Stimulated activated CD4-positive, alpha-beta T cell treated with anti-CD3 and anti-CD28 coated beads, Interleukin-12 subunit alpha, Interleukin-12 subunit beta, amount 100 ng/mL, for 4 hours (primary cell): ENCODE data around the gene ZNF417.
"Not testable (repeated sequence)": the region's sequence is repeated elsewhere in the genome, so short reads cannot be mapped to it uniquely, and the experiment has no call there.

Experiments used
- DNase-seq: peaks from one replicate; pipeline ENCODE4 v3.0.0-alpha.2; 2020

Gene ZNF417

GRCh38 chr19:57916168-57916995, at the start of gene ZNF417:
TSS of gene ZNF417 (minus strand) at chr19:57916592. CDS start at chr19:57916411, 181 bp downstream.
- peak; percentile 71 for DNase-seq

GRCh38 chr19:57964761-57965160, 48.4 kb upstream of the ZNF417 start:
- no peak for DNase-seq

DNA sequence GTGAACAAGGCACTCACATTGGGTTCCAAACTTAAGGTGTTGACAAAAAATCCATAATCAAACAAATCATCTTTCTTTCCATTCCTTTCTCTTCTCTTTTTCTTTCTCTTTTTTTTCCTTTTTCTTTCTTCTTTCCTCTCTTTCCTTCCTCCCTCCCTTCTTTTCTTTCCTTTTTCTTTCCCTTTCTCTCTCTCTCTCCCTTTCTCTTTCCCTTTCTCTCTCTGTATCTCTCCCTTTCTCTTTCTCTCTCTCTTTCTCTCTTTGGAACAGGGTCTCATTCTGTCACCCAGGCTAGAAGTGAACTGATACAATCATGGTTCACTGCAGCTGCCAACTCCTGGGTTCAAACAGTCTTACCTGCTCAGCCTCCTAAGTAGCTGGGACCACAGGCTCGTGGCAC, 45.4 kb upstream of the ZNF417 start:
- no peak for DNase-seq

GRCh38 chr19:57954996-57955395, 38.6 kb upstream of the ZNF417 start:
- DNase-seq: no peak

GRCh38 chr19:57949702-57950101, 33.3 kb upstream of the ZNF417 start:
- DNase-seq: no peak

DNA sequence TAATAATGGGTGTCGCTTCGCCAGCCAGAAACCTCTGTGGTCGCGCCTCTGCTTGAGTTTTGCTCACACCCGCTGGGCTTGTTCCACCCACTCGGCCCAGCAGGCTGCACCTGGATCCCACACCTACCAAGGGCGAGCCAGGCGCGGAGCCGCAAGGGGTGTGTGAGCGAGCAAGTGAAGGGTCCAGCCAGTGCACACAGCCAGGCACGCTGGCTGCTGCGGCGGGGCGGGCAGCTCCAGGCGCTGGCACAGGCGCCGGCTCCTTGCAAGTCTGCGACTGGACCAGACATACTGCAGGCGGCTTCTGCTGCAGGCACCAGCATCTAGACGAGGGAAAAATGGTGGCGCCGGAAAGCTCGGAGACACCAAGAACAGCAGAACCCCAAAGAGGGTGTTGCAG, 32.9 kb upstream of the ZNF417 start:
- DNase-seq: no peak

- peak; percentile 90 for DNase-seq
Measured at GRCh38 chr19:57947419-57948134, 31.2 kb upstream of the ZNF417 start, which contains the start of gene ZNF256. TSS of gene ZNF256 (minus strand) at chr19:57947706. CDS start at chr19:57947474, 232 bp downstream.

DNA sequence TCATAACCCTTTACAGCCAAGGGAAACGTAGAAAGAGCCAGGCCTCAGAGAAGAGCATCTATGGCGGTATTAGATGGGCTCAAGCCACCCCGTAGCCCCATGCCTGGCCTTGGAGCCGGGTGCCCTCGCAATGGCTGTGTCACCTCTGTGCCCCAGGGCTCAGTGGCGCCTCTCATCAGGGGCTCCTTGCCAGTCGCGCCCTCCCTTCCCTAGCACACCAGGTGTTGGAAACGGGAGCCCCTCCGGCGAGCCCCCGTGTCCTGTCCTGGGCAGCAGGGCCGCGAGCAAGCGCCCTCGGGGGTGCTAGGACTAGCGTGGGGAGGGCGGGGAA, 30.7 kb upstream of the ZNF417 start:
- DNase-seq: no peak

DNA sequence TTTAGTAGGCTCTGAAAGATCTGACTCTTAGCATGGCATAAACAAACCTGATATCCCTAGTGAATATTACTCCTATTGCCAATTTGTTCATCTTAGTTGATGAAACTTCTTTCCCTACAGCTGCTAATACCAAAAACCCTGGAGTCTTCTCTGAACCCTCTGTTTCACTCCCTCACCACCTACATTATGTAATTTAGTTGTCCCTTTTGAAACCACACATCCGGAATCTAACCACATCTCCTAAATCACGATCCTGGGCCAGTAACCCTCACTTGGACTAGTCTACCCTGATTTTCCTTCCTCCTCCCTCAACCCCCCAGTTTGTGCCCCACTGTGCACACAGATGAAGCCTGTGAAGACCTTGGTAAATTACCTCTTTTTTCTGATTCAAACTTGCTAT, 29.9 kb upstream of the ZNF417 start:
- no peak for DNase-seq

- no peak for DNase-seq
Measured at GRCh38 chr19:57941593-57941992, 25.2 kb upstream of the ZNF417 start.

DNA sequence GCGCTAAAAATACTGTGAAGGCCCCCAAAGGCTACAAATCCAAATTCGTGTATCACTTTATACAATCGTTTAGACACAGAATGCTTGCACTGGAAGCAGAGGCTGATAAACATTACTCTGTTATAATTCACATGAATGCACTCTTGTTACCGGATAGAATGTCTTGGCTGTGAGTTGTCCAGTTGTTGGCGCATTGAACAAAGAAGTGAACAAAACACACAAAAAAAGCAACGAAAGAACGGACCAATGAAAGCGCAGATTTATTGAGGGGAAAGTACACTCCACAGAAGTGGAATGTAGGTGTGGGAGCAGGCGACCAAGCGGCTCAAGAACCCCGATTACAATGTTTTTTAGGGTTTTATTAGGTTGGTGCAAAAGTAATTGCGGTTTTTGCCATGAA, 19.3 kb upstream of the ZNF417 start:
- DNase-seq: no peak

- peak; percentile 11 for DNase-seq
Measured at GRCh38 chr19:57934820-57935665, 18.7 kb upstream of the ZNF417 start, which contains the start of gene ZNF418. TSS of gene ZNF418 (minus strand) at chr19:57935402. CDS start at chr19:57933822, 1,580 bp downstream.

DNA sequence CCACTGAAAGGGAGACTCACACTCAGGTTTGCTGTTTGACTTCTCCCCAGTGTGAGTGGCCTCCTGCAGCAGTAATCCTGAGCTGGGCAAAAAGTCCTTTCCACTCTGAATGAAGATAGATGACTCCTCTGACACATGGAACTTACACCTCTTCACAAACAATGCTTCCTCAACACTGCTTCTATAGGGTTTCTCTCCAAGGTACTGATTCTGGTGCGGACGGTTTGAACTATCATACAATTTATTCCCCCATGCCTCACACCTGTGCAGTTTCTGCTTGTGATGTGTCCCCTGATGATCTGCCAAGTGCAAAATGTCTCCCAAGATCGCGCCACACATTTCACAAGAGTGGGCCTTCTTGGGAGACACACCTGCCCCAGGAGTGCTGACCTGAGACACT, 11.2 kb upstream of the ZNF417 start:
- no peak for DNase-seq

GRCh38 chr19:57914531-57914930, 1.9 kb downstream of the ZNF417 start:
- no peak for DNase-seq

DNA sequence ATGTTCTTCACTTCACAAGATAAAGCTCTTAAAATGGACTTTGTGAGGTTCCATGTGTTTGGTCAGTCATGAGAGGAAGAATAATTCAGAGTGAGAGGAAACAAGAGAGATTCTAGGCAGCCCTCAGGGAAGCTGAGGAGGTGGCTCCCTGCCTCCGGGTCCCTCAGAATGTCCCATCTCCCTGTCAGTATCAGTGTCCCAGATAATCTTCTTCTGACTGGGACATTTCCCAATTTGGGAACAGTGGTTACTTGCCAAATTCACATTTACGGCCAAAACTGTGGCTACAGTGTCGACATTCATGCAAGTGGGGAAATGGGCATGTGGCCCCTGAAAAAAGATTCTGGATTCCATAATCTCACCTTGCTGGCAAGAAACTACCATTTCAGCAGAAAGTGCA, 9.0 kb downstream of the ZNF417 start:
- DNase-seq: no peak

- DNase-seq: no peak
Measured at GRCh38 chr19:57905258-57905657, 11.1 kb downstream of the ZNF417 start.

- DNase-seq: no peak
Measured at GRCh38 chr19:57903618-57904184, 12.7 kb downstream of the ZNF417 start.

DNA sequence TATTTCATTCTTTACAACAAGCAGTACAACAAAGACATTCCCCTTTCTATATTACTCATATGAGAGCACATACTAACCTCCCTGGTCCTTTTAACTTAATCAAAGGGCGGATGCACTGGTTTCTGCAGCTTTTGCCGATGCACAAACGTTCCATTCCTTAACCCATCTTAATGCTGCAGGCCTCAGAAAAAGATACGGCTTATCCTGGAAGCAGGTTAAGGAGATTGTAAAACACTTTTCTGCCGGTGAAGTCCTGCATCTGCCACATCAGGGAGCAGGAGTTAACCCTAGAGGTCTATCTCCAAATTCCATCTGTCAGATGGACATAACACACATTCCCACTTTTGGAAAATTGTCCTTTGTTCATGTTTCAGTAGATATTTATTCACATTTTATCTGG, 16.1 kb downstream of the ZNF417 start:
- DNase-seq: no peak

- DNase-seq: not testable (repeated sequence)
Measured at GRCh38 chr19:57890706-57891105, 25.7 kb downstream of the ZNF417 start.

DNA sequence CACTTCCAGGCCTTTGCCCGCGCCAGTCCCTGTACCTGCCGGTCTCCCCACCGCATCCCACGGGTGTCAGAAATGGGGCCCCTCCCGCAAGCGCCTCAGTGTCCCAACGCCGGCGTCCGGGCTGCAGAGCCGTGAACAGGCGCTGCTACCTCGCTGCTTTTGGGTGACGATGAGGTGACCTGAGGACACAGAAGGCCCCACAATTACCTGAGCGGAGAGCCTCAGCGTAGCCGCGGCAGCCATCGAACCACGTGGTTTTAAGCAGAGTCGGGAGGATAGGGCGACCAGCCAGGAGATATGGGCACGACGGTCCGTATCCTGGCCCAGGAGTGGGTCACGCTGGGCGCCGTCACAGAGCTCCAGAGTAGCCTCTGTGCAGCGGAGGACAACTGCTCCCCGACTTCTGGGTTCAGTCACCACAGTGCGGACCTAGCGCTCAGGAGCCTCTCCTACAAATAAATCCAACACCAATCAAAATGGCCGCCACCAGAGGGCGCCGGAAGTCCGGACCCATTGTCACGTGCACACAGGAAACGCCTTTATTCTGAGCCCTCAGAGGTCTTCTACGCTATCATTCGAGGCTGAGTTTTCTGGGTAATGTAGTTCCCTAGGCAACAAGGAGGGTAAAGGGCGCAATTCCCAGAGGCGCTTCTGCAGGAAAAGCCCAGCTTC, 27.7 kb downstream of the ZNF417 start, which contains the start of gene ZNF814:
Gene ZNF814, minus strand, starts transcription at position 478 of the 672 bp plus-strand sequence. Its CDS starts 235 bp downstream, at position 243.
- peak; percentile 75 for DNase-seq

DNA sequence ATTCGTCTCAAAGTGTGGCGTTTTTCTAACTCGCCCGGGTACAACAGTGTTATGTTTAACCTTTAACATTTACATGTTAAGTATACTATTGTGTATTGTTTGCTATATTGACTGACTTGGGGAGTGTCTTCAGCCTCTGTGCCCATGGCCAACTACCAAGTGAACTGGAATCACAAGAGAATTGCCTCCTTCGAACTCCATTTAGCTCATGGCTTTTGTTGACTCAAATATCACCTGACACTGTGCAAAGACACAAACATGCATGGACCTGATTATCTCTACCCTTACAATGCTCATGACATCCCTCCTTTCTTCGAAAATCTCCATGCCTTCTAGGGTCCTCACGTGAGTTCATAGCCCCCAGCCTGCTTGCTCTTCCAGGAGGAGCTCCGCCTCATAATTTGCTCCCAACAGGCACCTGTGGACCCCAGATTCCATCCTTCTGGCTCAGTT, 28.3 kb downstream of the ZNF417 start:
- DNase-seq: no peak
